HL-60 (cell line): ENCODE results near the gene NMT2.

ENCODE experiments used
- TF ChIP-seq, protein P1 (sequence below): IDR thresholded peaks from one replicate; pipeline ENCODE4 v1.5.1; 2011; ENCODE audit warnings: low read length, control low read depth, inconsistent platforms; ENCODE audit not compliant: insufficient read depth
- TF ChIP-seq, protein P2 (sequence below): IDR thresholded peaks from 2 replicates; pipeline ENCODE4 v1.6.1; 2012; ENCODE audit warnings: low read depth; ENCODE audit not compliant: insufficient replicate concordance

- TF ChIP-seq, protein P1, sequence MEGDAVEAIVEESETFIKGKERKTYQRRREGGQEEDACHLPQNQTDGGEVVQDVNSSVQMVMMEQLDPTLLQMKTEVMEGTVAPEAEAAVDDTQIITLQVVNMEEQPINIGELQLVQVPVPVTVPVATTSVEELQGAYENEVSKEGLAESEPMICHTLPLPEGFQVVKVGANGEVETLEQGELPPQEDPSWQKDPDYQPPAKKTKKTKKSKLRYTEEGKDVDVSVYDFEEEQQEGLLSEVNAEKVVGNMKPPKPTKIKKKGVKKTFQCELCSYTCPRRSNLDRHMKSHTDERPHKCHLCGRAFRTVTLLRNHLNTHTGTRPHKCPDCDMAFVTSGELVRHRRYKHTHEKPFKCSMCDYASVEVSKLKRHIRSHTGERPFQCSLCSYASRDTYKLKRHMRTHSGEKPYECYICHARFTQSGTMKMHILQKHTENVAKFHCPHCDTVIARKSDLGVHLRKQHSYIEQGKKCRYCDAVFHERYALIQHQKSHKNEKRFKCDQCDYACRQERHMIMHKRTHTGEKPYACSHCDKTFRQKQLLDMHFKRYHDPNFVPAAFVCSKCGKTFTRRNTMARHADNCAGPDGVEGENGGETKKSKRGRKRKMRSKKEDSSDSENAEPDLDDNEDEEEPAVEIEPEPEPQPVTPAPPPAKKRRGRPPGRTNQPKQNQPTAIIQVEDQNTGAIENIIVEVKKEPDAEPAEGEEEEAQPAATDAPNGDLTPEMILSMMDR: no peak
- TF ChIP-seq, protein P2, sequence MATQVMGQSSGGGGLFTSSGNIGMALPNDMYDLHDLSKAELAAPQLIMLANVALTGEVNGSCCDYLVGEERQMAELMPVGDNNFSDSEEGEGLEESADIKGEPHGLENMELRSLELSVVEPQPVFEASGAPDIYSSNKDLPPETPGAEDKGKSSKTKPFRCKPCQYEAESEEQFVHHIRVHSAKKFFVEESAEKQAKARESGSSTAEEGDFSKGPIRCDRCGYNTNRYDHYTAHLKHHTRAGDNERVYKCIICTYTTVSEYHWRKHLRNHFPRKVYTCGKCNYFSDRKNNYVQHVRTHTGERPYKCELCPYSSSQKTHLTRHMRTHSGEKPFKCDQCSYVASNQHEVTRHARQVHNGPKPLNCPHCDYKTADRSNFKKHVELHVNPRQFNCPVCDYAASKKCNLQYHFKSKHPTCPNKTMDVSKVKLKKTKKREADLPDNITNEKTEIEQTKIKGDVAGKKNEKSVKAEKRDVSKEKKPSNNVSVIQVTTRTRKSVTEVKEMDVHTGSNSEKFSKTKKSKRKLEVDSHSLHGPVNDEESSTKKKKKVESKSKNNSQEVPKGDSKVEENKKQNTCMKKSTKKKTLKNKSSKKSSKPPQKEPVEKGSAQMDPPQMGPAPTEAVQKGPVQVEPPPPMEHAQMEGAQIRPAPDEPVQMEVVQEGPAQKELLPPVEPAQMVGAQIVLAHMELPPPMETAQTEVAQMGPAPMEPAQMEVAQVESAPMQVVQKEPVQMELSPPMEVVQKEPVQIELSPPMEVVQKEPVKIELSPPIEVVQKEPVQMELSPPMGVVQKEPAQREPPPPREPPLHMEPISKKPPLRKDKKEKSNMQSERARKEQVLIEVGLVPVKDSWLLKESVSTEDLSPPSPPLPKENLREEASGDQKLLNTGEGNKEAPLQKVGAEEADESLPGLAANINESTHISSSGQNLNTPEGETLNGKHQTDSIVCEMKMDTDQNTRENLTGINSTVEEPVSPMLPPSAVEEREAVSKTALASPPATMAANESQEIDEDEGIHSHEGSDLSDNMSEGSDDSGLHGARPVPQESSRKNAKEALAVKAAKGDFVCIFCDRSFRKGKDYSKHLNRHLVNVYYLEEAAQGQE: no peak
These were observed 65.0 kb downstream of the NMT2 start for GRCh38 chr10:15103513-15103912.
